Hepatic stellate cell (primary cell): ENCODE data around the gene POLR2H.

Source experiments
- DNase-seq: peaks from one replicate; pipeline ENCODE4 v3.0.0; 2011; ENCODE audit warnings: low spot score

The POLR2H gene

DNA sequence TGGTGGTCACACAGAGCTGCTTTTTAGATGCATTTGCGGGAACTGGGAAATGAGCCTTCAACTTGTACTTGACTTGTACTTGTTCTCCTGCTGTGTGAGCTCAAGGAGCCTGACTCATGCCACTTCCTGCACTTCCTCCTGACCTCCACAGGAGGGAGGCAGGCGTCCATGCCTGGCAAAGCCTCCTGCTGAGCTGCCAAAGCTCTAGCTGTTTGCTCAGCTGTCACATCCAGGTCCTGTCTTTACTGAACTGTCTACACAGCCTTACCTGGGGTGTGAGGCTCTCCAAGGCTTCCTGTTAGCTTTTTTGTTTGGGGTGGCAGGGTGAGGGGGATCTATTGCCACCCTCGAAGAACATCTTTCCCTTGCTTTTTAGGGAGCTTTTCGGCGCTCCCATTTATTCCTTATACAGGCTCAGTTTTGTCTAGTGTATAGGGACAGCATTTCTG lies 10.1 kb downstream of the POLR2H start:
- DNase-seq, result peak; percentile 91

DNA sequence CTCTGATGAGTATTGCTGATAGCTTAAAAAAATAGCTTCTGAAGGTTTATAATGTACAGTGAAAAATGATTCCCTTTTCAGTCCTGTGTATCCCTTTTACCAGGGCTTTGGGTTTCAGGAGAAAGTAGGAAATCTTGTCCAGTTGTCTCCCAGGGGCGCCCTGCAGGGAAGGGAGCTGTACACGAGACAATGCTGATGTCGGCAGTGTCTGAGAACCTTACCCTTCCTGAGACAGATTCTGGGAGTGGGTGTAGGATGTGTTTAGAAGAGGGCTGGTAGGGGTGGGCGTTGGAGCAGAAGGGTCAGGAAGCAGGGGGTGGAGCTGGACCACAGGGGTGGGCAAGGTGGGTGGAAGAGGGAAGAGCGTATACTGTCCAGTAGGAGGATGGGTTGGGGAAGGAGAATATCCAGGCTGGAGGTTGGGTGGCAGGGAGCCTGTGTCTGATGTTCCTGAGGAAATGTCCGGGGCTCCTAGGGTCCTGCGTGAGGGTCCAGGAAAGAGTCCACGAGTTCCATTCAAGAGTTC lies 10.8 kb downstream of the POLR2H start:
- no peak for DNase-seq

DNA sequence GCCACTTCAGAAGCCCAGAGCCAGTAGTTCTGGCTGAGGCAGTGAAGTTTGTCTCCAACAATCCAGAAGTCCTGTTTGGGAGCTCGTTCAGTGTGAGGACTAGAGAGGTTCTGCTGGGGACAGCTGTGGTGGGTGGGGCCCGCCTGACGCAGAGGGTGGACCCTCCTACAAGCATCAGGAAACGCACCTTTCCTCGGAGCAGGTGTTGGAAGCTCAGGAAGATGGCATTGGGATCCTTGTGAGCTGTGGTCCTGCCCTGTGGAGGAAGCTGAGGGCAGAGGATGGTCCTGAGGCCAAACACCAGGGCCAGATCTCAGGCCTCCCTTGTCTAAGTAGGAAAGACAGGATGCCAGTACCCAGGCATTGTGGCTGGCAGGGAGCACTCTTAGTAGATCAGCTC lies 11.4 kb downstream of the POLR2H start:
- no peak for DNase-seq

DNA sequence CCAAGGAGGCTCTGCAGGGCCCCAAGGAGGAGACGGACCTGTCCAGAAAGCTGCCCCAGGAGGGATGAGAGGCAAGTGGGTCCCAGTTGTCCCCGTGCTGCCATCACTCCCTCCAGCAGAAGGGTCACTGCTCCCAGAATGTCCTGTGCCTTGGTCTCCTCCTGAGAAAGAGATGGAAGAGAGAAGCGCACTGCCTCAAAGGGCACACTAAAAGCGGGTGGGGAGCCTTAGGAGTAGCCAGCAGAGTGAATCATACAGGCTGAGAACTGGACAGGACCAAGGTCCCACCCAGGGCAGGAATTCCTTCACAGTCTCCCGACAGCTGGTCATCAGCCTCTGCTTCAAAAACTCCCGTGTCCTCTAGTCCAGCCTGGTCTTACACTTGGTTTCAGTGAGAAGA lies 11.9 kb downstream of the POLR2H start:
- DNase-seq, result peak; percentile 53

DNA sequence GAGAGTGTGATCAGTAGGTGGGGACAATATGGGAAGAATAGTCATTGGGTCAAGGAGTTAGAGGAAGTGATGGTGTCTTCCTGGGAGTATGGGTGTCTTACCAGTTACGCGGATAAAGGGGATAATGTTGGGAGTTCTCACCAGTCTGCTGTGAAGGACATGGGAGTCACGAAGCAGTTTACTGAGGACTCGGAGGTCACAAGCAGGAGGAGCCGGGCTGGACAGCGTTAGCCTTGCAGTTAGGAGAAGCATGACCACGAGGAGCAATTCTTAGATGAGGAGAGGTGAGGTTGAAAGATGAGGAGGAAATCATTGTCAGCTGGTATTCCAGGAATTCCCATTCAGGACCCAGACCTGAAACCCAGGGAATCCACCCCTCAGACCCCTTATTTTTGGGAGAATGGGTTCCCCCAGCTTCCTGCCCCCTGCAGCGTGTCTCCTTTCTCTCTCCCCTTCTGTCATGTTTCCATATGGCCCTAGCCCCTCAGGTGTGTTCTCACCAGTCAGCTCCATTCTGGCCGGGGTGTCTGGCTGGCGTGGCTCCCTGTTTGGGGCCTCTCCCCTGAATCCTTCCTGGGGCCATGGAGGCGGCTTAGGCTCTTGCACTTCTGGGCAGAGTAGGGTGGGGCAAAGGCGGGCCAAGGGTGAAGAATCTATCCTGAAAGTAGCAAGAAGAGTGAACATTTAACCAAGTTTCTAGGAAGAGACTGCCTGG lies 14.4 kb downstream of the POLR2H start:
- DNase-seq, result no peak

DNA sequence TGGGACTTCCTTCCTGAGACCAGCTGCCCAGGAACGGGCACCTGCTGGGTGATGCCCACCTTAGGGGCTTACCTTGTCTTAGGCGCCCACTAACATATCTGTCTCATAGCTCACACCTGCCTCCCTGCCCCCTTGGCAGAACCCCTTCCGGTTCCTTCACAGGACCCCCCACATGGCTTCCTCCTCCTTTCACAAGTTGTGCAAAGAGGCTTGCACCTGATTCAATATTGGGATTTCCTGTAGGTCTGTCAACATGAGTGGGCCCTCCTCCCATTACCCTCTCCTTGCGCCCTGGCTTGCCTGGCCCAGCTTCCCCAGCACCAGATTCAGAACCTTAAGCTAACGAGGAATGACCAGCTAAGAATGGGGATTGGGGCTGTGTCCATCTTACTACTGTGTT lies 15.9 kb downstream of the POLR2H start:
- no peak for DNase-seq

DNA sequence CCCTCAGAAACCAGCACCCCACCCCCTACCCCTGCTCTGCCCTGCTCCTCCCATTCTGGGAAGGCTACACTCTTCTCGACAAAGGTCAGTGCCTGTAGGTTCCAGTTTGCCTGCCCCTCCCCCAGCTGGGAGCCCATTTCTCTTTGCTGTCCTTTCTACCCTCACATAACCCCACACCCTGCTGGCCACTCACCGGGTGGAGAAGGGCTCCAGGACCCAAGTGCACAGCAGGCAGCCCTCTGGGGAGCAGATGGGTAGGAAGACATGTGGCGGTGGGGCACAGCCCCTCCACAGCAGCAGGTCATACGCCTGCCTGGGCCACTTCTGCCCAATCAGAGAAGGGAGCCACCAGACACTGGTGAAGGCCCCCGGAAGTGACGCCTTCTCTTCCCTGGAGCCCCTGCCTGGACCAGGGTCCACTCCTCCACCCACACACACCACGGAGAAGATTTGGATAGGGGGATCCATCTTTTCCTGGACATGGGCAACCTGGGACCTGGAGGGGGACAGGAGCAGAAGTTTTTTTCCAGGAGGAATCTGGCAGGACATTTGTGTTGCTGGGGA lies 16.5 kb downstream of the POLR2H start, which contains the start of gene THPO:
Gene THPO, minus strand, starts transcription at position 326 of the 564 bp plus-strand sequence. CDS start 1,948 bp downstream, outside the sequence.
- DNase-seq, result no peak

DNA sequence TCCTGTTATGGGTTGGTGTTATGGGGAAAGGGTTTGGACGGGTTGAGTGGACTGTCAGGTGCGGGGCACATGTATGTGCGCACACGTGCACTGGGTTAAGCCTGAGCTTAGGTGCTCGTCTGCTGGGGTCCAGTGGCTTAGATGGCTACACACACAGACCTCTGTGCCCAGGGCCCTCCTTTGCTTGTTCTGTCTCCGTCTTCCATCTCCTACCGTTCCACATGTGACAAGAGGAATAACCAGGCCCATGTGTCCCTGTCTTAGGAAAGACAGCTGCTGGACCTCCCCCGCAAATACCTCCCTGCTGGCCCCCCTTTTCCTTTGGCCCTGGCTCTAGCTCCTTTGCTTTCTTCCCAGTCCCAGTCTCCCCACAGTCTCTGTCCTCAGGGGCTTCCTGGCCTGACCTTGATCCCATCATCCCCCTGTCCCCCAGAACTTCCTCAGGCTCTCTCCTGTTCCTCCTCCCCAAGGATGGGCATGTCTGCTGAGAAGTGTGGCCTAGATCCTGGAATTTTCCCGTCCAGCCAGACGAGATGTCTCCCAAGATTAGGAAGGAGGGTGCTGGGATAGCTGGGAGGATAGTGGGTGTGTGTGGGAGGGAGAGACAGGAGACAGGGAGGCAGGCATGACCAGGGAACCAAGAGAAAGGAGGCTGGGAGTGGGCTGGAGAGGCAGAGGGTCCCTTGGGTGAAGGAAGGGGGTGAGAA lies 17.3 kb downstream of the POLR2H start:
- DNase-seq, result peak; percentile 47

DNA sequence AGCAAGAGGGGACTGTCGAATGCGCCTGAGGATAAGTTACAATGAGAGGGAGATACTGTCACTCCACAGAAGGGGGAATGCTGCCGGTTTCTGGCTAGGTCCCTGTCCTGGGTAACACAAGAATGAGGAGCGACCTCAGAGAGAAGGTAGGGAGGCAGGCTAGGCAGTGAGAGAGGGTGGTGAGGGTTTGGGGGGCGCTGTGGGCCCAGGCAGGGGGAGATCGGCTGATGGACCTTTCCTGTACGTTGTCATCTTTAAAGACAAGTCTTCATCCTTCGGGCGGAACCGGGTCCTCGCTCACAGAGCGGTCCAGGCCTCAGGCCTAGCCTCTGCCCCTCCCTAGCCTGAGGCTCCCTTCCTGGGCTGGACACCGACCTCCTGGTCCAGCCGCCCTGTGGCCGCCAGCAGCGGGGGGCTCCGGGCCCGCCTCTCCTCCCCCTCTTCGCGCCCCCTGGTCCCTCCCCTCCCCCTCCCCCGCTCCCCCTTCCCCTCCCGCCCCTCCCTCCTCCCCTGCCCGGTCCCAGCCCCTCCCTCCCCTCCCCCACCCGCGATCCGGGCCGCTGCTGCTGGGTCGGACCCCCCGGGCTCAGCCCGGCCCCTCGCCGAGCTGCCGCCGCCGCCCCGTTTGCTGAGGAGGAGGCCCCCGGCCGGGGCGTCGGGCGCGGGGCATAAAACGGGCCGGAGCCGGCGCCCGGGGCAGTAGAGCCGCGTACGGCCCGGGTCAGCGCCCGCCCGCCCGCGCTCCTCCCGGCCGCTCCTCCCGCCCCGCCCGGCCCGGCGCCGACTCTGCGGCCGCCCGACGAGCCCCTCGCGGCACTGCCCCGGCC lies 18.1 kb downstream of the POLR2H start, which contains the start of gene CHRD:
Gene CHRD, plus strand, starts transcription at position 697 of the 827 bp plus-strand sequence. CDS start 265 bp downstream, outside the sequence.
- no peak for DNase-seq

DNA sequence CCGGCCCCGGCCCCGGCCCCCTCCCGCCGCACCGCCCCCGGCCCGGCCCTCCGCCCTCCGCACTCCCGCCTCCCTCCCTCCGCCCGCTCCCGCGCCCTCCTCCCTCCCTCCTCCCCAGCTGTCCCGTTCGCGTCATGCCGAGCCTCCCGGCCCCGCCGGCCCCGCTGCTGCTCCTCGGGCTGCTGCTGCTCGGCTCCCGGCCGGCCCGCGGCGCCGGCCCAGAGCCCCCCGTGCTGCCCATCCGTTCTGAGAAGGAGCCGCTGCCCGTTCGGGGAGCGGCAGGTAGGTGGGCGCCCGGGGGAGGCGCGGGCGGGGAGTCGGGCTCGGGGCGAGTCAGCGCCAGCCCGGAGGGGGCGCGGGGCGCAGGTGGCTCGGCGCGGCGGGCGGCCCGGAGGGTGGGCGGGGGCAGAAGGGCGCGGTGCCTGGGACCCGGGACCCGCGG lies 18.7 kb downstream of the POLR2H start:
- peak; percentile 82 for DNase-seq

DNA sequence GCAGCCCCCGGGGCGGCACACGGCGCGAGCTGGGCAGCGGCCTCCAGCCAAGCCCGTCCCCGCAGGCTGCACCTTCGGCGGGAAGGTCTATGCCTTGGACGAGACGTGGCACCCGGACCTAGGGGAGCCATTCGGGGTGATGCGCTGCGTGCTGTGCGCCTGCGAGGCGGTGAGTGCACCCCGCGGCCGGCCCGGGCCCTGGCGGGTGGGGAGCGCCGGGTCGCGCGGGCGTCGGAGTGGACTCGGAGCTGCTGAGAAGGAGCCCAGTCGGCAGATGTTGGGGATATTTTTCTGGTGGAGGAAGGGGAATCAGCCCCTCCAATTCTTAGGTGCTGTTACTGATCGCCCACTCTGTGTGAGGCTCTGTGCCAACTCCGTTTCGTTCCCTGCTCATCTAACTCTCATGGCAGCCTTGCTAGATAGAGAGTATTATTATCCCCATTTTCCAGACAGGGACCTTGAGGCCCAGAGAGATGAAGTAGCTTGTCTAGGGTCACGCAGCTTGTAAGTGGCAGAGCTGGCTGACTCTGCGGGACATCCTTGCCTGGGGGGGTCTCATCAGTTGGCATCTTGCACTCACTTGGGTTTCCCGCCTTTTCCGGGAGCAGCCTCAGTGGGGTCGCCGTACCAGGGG lies 19.2 kb downstream of the POLR2H start:
- DNase-seq, result no peak

DNA sequence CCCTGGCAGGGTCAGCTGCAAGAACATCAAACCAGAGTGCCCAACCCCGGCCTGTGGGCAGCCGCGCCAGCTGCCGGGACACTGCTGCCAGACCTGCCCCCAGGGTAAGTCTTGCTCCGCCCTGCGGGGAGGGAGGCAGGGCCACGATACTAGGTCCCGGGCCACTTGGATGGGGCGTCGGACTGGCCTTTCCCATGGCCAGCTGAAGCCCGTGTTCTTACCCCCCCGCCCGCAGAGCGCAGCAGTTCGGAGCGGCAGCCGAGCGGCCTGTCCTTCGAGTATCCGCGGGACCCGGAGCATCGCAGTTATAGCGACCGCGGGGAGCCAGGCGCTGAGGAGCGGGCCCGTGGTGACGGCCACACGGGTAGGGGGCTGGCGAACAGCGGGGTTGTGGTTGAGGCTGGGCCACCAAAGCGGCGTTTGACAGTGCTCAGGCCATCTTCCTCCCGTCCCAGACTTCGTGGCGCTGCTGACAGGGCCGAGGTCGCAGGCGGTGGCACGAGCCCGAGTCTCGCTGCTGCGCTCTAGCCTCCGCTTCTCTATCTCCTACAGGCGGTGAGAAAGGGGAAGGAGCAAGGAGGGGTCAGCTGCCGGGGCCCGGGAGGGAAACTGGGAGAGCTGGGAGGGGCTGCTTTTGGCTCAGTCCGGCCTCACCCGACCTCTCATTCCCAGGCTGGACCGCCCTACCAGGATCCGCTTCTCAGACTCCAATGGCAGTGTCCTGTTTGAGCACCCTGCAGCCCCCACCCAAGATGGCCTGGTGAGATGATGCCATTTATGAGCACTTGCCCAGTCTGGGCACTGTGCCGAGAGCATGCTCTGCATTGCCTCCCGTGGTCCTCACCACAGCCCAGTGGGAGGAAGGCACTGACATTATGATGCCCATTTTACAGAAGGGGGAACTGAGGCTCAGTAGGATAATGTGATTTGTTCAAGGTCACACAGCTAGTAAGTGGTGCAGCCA lies 20.0 kb downstream of the POLR2H start:
- DNase-seq, result peak; percentile 48

DNA sequence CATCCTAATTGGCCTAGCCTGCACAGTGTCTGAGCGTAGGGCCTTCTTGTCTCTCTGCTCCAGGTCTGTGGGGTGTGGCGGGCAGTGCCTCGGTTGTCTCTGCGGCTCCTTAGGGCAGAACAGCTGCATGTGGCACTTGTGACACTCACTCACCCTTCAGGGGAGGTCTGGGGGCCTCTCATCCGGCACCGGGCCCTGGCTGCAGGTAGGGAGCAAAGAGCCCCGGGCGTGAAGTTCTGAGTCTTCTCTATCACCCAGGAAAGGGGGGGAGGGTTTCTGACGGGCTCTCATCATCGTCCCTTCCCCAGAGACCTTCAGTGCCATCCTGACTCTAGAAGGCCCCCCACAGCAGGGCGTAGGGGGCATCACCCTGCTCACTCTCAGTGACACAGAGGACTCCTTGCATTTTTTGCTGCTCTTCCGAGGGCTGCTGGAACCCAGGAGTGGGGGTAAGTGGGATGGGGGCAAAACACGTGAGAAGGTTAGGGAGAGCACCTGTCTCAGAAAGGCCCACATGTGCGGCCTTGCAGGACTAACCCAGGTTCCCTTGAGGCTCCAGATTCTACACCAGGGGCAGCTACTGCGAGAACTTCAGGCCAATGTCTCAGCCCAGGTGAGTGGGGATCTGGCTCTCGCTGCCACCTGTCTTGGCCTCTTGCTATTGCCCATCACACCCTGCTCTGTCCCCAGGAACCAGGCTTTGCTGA lies 21.0 kb downstream of the POLR2H start:
- no peak for DNase-seq

DNA sequence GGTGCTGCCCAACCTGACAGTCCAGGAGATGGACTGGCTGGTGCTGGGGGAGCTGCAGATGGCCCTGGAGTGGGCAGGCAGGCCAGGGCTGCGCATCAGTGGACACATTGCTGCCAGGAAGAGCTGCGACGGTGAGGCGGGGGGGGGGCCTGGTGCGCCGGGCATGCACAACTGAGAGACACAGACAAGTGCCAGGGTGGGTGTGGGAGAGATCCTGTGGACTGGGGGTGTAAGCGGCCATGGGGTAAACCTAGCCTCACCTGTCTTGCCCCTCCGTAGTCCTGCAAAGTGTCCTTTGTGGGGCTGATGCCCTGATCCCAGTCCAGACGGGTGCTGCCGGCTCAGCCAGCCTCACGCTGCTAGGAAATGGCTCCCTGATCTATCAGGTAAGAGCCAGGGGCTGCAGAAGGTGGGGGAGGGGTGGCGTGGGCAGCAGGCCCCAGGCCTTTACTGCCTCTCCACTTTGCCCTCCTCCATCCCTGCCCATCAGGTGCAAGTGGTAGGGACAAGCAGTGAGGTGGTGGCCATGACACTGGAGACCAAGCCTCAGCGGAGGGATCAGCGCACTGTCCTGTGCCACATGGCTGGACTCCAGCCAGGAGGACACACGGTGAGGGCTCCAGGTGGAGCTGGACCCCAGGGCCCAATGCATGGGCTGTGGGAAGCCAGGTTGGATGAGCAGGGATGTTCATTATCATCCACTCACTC lies 21.7 kb downstream of the POLR2H start:
- DNase-seq, result no peak

DNA sequence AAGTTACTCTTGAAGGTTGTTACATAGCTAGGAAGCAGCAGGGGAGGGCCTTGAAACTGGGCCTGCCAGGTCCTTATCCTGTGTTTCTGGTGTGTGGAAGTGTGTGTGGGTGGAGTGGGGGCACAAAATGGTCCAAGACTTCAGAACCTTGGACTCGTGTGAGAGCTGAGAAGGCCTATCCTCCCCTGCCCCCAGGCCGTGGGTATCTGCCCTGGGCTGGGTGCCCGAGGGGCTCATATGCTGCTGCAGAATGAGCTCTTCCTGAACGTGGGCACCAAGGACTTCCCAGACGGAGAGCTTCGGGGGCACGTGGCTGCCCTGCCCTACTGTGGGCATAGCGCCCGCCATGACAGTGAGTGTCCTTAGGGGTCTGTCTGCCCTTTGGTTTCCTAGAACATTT lies 22.8 kb downstream of the POLR2H start:
- DNase-seq, result no peak

DNA sequence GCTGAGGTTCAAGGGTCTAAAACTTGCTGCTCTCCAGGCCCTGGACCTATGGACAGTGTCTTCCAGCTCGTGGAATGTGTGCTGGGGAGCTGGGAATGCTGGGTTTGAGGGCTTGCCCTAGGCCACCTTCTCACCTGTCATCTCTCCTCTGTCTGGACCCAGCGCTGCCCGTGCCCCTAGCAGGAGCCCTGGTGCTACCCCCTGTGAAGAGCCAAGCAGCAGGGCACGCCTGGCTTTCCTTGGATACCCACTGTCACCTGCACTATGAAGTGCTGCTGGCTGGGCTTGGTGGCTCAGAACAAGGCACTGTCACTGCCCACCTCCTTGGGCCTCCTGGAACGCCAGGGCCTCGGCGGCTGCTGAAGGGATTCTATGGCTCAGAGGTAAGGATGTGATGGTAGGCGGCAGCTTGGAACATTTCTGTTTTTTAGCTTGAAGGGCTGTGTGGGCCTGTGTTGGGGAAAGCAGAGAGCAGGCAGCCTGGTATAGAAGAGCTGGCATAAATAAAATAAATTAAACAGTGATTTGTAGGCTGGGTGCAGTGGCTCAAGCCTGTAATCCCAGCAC lies 23.4 kb downstream of the POLR2H start:
- no peak for DNase-seq

DNA sequence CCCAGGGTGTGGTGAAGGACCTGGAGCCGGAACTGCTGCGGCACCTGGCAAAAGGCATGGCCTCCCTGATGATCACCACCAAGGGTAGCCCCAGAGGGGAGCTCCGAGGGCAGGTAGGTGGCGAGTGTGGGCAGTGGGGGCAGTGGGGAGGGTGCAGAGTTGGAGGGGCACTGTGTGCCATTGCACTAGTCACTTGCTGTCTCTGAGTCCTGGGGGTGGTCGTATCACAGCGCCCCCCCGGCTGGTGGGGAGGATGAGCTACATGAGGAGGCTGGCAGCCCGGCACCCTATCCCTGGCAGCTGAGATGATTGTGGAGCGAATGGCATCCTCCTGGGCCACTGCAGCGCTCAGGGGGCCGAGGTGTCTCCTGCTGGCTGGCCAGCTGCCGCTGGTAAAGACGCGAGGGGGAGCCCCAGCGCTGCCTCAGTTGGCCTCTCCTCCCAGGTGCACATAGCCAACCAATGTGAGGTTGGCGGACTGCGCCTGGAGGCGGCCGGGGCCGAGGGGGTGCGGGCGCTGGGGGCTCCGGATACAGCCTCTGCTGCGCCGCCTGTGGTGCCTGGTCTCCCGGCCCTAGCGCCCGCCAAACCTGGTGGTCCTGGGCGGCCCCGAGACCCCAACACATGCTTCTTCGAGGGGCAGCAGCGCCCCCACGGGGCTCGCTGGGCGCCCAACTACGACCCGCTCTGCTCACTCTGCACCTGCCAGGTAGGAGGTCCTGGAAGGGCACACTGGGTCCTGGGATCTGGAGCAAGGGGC lies 24.7 kb downstream of the POLR2H start:
- DNase-seq, result no peak
